GM12891 (cell line): ENCODE data around the gene KRT4. TPM values are rescaled to one million over a fixed set of nuclear protein-coding genes. Genes with fewer than 3 reads are reported as not detected.
"Not testable (repeated sequence)": the region's sequence is repeated elsewhere in the genome, so short reads cannot be mapped to it uniquely, and the experiment has no call there.

Experiments used
- DNase-seq: peaks from one replicate; pipeline ENCODE4 v3.0.0; 2011; ENCODE audit warnings: low spot score; ENCODE audit not compliant: insufficient read length
- FAIRE-seq: peaks from 2 replicates; lab custom pipeline; 2011; peaks lifted over from hg19 to GRCh38; lab: Jason Lieb, UNC
- PAX5 ChIP-seq: IDR thresholded peaks from 2 replicates; pipeline ENCODE4 v1.6.1; 2011; ENCODE audit warnings: low read length, moderate library complexity, mild to moderate bottlenecking; ENCODE audit not compliant: insufficient read depth, severe bottlenecking
- POLR2A ChIP-seq: IDR thresholded peaks from 2 replicates; pipeline ENCODE4 v1.6.1; 2011; ENCODE audit warnings: low read depth, low read length, control low read depth
- POLR2AphosphoS5 ChIP-seq: IDR thresholded peaks from 2 replicates; pipeline ENCODE4 v1.6.1; 2011; ENCODE audit warnings: low read depth, low read length, control low read depth
- POU2F2 ChIP-seq: IDR thresholded peaks from 2 replicates; pipeline ENCODE4 v1.6.1; 2011; ENCODE audit warnings: low read depth, mild to moderate bottlenecking, control low read depth, low read length, moderate library complexity
- SPI1 ChIP-seq: IDR thresholded peaks from 2 replicates; pipeline ENCODE4 v1.6.1; 2011; ENCODE audit warnings: low read depth, low read length, control low read depth
- TAF1 ChIP-seq: IDR thresholded peaks from 2 replicates; pipeline ENCODE4 v1.6.1; 2011; ENCODE audit warnings: low read depth, low read length, control low read depth
- polyA plus RNA-seq: library from polyadenylated mRNA; unstranded; fragments of >200 nt; gene quantifications from one replicate; pipeline ENCODE4 v1.2.1, GENCODE V29; 2012; ENCODE audit warnings: low read depth, missing spikeins, inconsistent platforms; ENCODE audit not compliant: missing spikeins

The KRT4 gene
- not detected for polyA plus RNA-seq

GRCh38 chr12:52813885-52814709 lies at the start of gene KRT4:
TSS of gene KRT4 (minus strand) at chr12:52814116. CDS start at chr12:52814058, 58 bp downstream.
- no peak for FAIRE-seq

GRCh38 chr12:52862023-52862422 lies 48.1 kb upstream of the KRT4 start:
- DNase-seq (no peak), FAIRE-seq (no peak)
- TF ChIP-seq POU2F2 (no peak), POLR2AphosphoS5 (no peak), PAX5 (no peak), SPI1 (no peak), POLR2A (no peak), TAF1 (no peak)

More at GRCh38 chr12:52813885-52814709, at the start of gene KRT4:
- no peak for DNase-seq
- TF ChIP-seq PAX5 (no peak), TAF1 (no peak), POLR2AphosphoS5 (no peak), POU2F2 (no peak)

- no peak for FAIRE-seq
- TF ChIP-seq PAX5 (no peak), TAF1 (no peak), POLR2AphosphoS5 (no peak), POLR2A (no peak), POU2F2 (no peak), SPI1 (no peak)
- no peak for DNase-seq
Measured at GRCh38 chr12:52861511-52861910, 47.6 kb upstream of the KRT4 start.

GRCh38 chr12:52860102-52860823 lies 46.3 kb upstream of the KRT4 start:
- DNase-seq (no peak), FAIRE-seq (no peak)
- TF ChIP-seq TAF1 (no peak), SPI1 (no peak), PAX5 (no peak), POLR2AphosphoS5 (no peak), POU2F2 (no peak), POLR2A (no peak)

- no peak for DNase-seq
- no peak for FAIRE-seq
Measured at GRCh38 chr12:52857500-52857899, 43.6 kb upstream of the KRT4 start.

GRCh38 chr12:52856787-52857186 lies 42.9 kb upstream of the KRT4 start:
- TF ChIP-seq POLR2AphosphoS5 = no peak
- no peak for TF ChIP-seq SPI1
- no peak for TF ChIP-seq POLR2A
- TF ChIP-seq POU2F2 = no peak
- TF ChIP-seq PAX5 = no peak
- TF ChIP-seq TAF1 = no peak
- no peak for FAIRE-seq

More at GRCh38 chr12:52857500-52857899, 43.6 kb upstream of the KRT4 start:
- TF ChIP-seq TAF1 (no peak), POLR2AphosphoS5 (no peak), POU2F2 (no peak)

GRCh38 chr12:52856077-52856476 lies 42.2 kb upstream of the KRT4 start:
- DNase-seq, FAIRE-seq: not testable (repeated sequence)

More at GRCh38 chr12:52856787-52857186, 42.9 kb upstream of the KRT4 start:
- no peak for DNase-seq

GRCh38 chr12:52851787-52852186 lies 37.9 kb upstream of the KRT4 start:
- no peak for FAIRE-seq
- DNase-seq = no peak

GRCh38 chr12:52850681-52851080 lies 36.8 kb upstream of the KRT4 start:
- DNase-seq (no peak), FAIRE-seq (no peak)
- TF ChIP-seq SPI1 (no peak), POLR2AphosphoS5 (no peak), POU2F2 (no peak), TAF1 (no peak), POLR2A (no peak), PAX5 (no peak)

More at GRCh38 chr12:52851787-52852186, 37.9 kb upstream of the KRT4 start:
- TF ChIP-seq POLR2A = no peak
- TF ChIP-seq POLR2AphosphoS5 = no peak
- no peak for TF ChIP-seq PAX5
- no peak for TF ChIP-seq TAF1
- TF ChIP-seq SPI1 = no peak

- FAIRE-seq = no peak
- no peak for DNase-seq
- no peak for TF ChIP-seq PAX5
- no peak for TF ChIP-seq POLR2AphosphoS5
- TF ChIP-seq SPI1 = no peak
- no peak for TF ChIP-seq POLR2A
Measured at GRCh38 chr12:52849511-52849910, 35.6 kb upstream of the KRT4 start.
